PFSK-1 (cell line): ENCODE results near the gene PSMC4.

Experiments
- FOXP2 ChIP-seq: optimal IDR thresholded peaks from 2 replicates; pipeline ENCODE3; 2011; ENCODE audit warnings: borderline replicate concordance, control low read depth, inconsistent platforms; ENCODE audit not compliant: insufficient read depth; ENCODE audit errors: extremely low read length, extremely low read depth
- POLR2AphosphoS5 ChIP-seq: IDR thresholded peaks from 2 replicates; pipeline ENCODE4 v1.6.1; 2012; ENCODE audit warnings: low read depth, mild to moderate bottlenecking, control low read depth, low read length, moderate library complexity
- SIN3A ChIP-seq: IDR thresholded peaks from 2 replicates; pipeline ENCODE4 v1.6.1; 2012; ENCODE audit warnings: mild to moderate bottlenecking, low read length, moderate library complexity, borderline replicate concordance; ENCODE audit not compliant: insufficient read depth
- TAF1 ChIP-seq: IDR thresholded peaks from 2 replicates; pipeline ENCODE4 v1.6.1; 2012; ENCODE audit warnings: low read length, control low read depth, borderline replicate concordance; ENCODE audit not compliant: insufficient read depth
- TF ChIP-seq, protein P1 (sequence below), 2 experiments: IDR thresholded peaks; 2 replicates each; pipeline versions ENCODE4 v1.6.1 to v1.8.0; 2011 to 2012; ENCODE audit warnings: low read depth in 2 of 2, low read length in 2 of 2, control low read depth in 1 of 2, inconsistent platforms in 1 of 2, mild to moderate bottlenecking in 1 of 2, moderate library complexity in 1 of 2; ENCODE audit not compliant: insufficient read depth in 1 of 2

DNA sequence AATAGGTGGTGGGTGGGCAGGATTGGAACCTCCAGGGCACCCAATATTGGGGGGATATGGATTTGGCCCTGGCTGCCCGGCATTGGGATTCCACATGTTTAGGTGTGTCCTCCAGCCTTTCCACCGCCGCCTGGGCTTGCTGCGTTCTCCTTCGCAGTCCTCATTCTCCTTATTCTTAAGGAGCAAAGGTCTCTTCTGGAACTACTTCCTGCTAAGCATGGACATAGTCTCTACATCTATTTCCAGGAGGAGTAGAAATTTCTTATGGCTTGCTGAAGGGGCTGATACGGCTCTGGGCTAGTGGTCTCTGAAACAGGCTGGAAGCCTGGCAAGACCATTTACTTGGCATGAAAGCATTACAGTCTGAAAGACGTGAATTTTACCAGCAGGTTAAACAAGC lies 27.4 kb upstream of the PSMC4 start:
- TF ChIP-seq, protein P1, sequence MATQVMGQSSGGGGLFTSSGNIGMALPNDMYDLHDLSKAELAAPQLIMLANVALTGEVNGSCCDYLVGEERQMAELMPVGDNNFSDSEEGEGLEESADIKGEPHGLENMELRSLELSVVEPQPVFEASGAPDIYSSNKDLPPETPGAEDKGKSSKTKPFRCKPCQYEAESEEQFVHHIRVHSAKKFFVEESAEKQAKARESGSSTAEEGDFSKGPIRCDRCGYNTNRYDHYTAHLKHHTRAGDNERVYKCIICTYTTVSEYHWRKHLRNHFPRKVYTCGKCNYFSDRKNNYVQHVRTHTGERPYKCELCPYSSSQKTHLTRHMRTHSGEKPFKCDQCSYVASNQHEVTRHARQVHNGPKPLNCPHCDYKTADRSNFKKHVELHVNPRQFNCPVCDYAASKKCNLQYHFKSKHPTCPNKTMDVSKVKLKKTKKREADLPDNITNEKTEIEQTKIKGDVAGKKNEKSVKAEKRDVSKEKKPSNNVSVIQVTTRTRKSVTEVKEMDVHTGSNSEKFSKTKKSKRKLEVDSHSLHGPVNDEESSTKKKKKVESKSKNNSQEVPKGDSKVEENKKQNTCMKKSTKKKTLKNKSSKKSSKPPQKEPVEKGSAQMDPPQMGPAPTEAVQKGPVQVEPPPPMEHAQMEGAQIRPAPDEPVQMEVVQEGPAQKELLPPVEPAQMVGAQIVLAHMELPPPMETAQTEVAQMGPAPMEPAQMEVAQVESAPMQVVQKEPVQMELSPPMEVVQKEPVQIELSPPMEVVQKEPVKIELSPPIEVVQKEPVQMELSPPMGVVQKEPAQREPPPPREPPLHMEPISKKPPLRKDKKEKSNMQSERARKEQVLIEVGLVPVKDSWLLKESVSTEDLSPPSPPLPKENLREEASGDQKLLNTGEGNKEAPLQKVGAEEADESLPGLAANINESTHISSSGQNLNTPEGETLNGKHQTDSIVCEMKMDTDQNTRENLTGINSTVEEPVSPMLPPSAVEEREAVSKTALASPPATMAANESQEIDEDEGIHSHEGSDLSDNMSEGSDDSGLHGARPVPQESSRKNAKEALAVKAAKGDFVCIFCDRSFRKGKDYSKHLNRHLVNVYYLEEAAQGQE (IDR thresholded peaks at IDR 0.05; ENCODE audit: insufficient read depth in 1 of 2, low read depth in 2 of 2, low read length in 2 of 2), result no peak
- TF ChIP-seq POLR2AphosphoS5 (no peak), TAF1 (no peak), SIN3A (no peak), FOXP2 (no peak)
